HepG2 (cell line): ENCODE data around the gene SLC2A10. TPM values are rescaled to one million over a fixed set of nuclear protein-coding genes. Genes with fewer than 3 reads are reported as not detected.

ENCODE experiments used
- ATAC-seq: fragments of 200-7000 bp; cut with Tn5 transposase; 3 replicates; pipeline ENCODE4 v1.9.1; 2020; ENCODE audit warnings: mild to moderate bottlenecking, moderate library complexity
- BruUV-seq: library from RNA; stranded (reverse); fragments of 400-500 nt; replicated peaks from 2 replicates; lab custom pipeline; 2021; lab: Mats Ljungman, UMichigan
- CTCF ChIA-PET: fragments of 300-600 bp; formaldehyde crosslinking; extraction: SDS; loops from one replicate; lab custom pipeline; 2021; ENCODE audit warnings: low total read pairs, inconsistent platforms, low intra/inter-chr PET ratio; lab: Yijun Ruan, JAX
- POLR2A ChIA-PET: fragments of 350-600 bp; sonication (Branson Sonifier 250); formaldehyde crosslinking; loops from one replicate; lab custom pipeline; 2020; ENCODE audit warnings: antibody characterized with exemption, inconsistent platforms; lab: Yijun Ruan, JAX
- DNase-seq: peaks from one replicate; pipeline ENCODE4 v3.0.0-alpha.2; 2015; ENCODE audit warnings: low spot score
- FAIRE-seq: peaks from 3 replicates; lab custom pipeline; 2011; peaks lifted over from hg19 to GRCh38; lab: Jason Lieb, UNC
- H2AFZ ChIP-seq: one replicate; pipeline ENCODE4 v1.6.1; 2011; ENCODE audit warnings: low read length, inconsistent platforms
- H3K27ac ChIP-seq: fragments of 300-600 bp; 3 replicates; pipeline ENCODE4 v1.8.0; 2011; ENCODE audit warnings: mixed run types, mild to moderate bottlenecking, mixed read lengths, low read length, inconsistent platforms; ENCODE audit not compliant: insufficient read depth; ENCODE audit errors: extremely low read length
- H3K27me3 ChIP-seq, 2 experiments: fragments of 200-600 bp in 1 of 2; 2 replicates in 1 of 2; 3 replicates in 1 of 2; pipeline versions ENCODE4 v1.6.0 to v1.8.0; 2011; ENCODE audit warnings: low read length in 2 of 2, mild to moderate bottlenecking in 2 of 2, moderate library complexity in 2 of 2, inconsistent platforms in 1 of 2; ENCODE audit not compliant: insufficient read depth in 2 of 2, control insufficient read depth in 1 of 2
- H3K36me3 ChIP-seq, 2 experiments: fragments of 200-600 bp in 1 of 2; replicated peaks in 1 of 2; 2 replicates in 1 of 2; 3 replicates in 1 of 2; pipeline versions ENCODE4 v1.5.1 to v1.8.0; 2011; ENCODE audit warnings: low read length in 2 of 2, inconsistent platforms in 1 of 2; ENCODE audit not compliant: insufficient read depth in 2 of 2, control insufficient read depth in 1 of 2
- H3K4me1 ChIP-seq: 2 replicates; pipeline ENCODE4 v1.5.1; 2012; ENCODE audit warnings: low read length, inconsistent platforms; ENCODE audit not compliant: insufficient read depth
- H3K4me2 ChIP-seq: 2 replicates; pipeline ENCODE4 v1.6.0; 2011; ENCODE audit warnings: low read depth, low read length, inconsistent platforms
- H3K4me3 ChIP-seq, 3 experiments: fragments of 200-600 bp in 1 of 3; sonication (generic), shearing (Covaris generic) in 1 of 3; replicated peaks in 1 of 3; 2 replicates each; pipeline ENCODE4 v1.5.1; 2011 to 2016; ENCODE audit warnings: low read length in 3 of 3, inconsistent platforms in 2 of 3, low read depth in 2 of 3, mild to moderate bottlenecking in 2 of 3, control low read depth in 1 of 3, mixed read lengths in 1 of 3; ENCODE audit not compliant: insufficient read depth in 1 of 3
- H3K79me2 ChIP-seq: one replicate; pipeline ENCODE4 v1.6.1; 2011; ENCODE audit warnings: low read length, inconsistent platforms; ENCODE audit not compliant: insufficient read depth
- H3K9ac ChIP-seq: 2 replicates; pipeline ENCODE4 v1.6.0; 2011; ENCODE audit warnings: mild to moderate bottlenecking, low read depth, low read length, inconsistent platforms; ENCODE audit not compliant: insufficient read depth
- H3K9me3 ChIP-seq: 2 replicates; pipeline ENCODE4 v1.5.1; 2012; ENCODE audit warnings: mild to moderate bottlenecking, low read length
- H4K20me1 ChIP-seq: 2 replicates; pipeline ENCODE4 v1.6.0; 2011; ENCODE audit warnings: inconsistent platforms, mild to moderate bottlenecking, low read length, moderate library complexity; ENCODE audit not compliant: insufficient read depth
- BRD4 ChIP-seq: sonication (generic); formaldehyde crosslinking; IDR thresholded peaks from 2 replicates; pipeline ENCODE4 v1.4.0; 2020; ENCODE audit warnings: missing genetic modification reagents
- CEBPB ChIP-seq: IDR thresholded peaks from 2 replicates; pipeline ENCODE4 v1.6.1; 2011; ENCODE audit warnings: low read depth, low read length, improper control_type of control experiment, borderline replicate concordance
- ETV6 ChIP-seq: sonication (generic); formaldehyde crosslinking; conservative IDR thresholded peaks from 2 replicates; pipeline ENCODE4 v1.4.0; 2020; ENCODE audit warnings: missing genetic modification reagents
- FOXK2 ChIP-seq: fragments of 450-650 bp; IDR thresholded peaks from 2 replicates; pipeline ENCODE4 v1.6.1; 2016
- MAZ ChIP-seq, 2 experiments: sonication (generic) in 1 of 2; formaldehyde crosslinking in 1 of 2; IDR thresholded peaks; 2 replicates each; pipeline versions ENCODE4 v1.5.0 to v1.6.1; 2012 to 2020; ENCODE audit warnings: low read depth in 2 of 2, mild to moderate bottlenecking in 2 of 2, borderline replicate concordance in 1 of 2, improper control_type of control experiment in 1 of 2, low read length in 1 of 2, missing genetic modification reagents in 1 of 2, moderate library complexity in 1 of 2
- NONO ChIP-seq, 2 experiments: fragments of 450-650 bp in 1 of 2; sonication (generic) in 1 of 2; formaldehyde crosslinking in 1 of 2; IDR thresholded peaks in 1 of 2; conservative IDR thresholded peaks in 1 of 2; 2 replicates each; pipeline versions ENCODE4 v1.6.1 to v1.8.0; 2017 to 2022; ENCODE audit warnings: mild to moderate bottlenecking in 1 of 2, missing genetic modification reagents in 1 of 2, moderate library complexity in 1 of 2
- SALL2 ChIP-seq: sonication (generic); formaldehyde crosslinking; IDR thresholded peaks from 2 replicates; pipeline ENCODE4 v1.8.1; 2023; ENCODE audit warnings: mild to moderate bottlenecking, missing genetic modification reagents, inconsistent platforms
- SKI ChIP-seq: fragments of 450-650 bp; IDR thresholded peaks from one replicate; pipeline ENCODE4 v1.6.1; 2018; ENCODE audit warnings: mild to moderate bottlenecking; ENCODE audit not compliant: partially characterized antibody
- SMAD1 ChIP-seq: sonication (generic); formaldehyde crosslinking; IDR thresholded peaks from 2 replicates; pipeline ENCODE4 v1.4.0; 2020; ENCODE audit warnings: missing genetic modification reagents, low read depth, mild to moderate bottlenecking, borderline replicate concordance
- SOX6 ChIP-seq, 2 experiments: fragments of 450-650 bp in 1 of 2; sonication (generic) in 1 of 2; formaldehyde crosslinking in 1 of 2; IDR thresholded peaks; 2 replicates each; pipeline versions ENCODE4 v1.4.0 to v1.6.1; 2017 to 2020; ENCODE audit warnings: antibody characterized with exemption in 1 of 2, mild to moderate bottlenecking in 1 of 2, missing genetic modification reagents in 1 of 2
- TOPORS ChIP-seq: sonication (generic); formaldehyde crosslinking; IDR thresholded peaks from 2 replicates; pipeline ENCODE4 v1.8.0; 2023; ENCODE audit warnings: mild to moderate bottlenecking, missing genetic modification reagents
- ZNF264 ChIP-seq: sonication (generic); formaldehyde crosslinking; IDR thresholded peaks from 2 replicates; pipeline ENCODE4 v1.4.0; 2020; ENCODE audit warnings: missing genetic modification reagents
- ZNF292 ChIP-seq: sonication (generic); formaldehyde crosslinking; IDR thresholded peaks from 2 replicates; pipeline ENCODE4 v1.8.1; 2022; ENCODE audit warnings: mild to moderate bottlenecking, low read depth, missing genetic modification reagents, borderline replicate concordance
- ZNF446 ChIP-seq: sonication (generic); formaldehyde crosslinking; IDR thresholded peaks from 2 replicates; pipeline ENCODE4 v1.5.0; 2020; ENCODE audit warnings: mild to moderate bottlenecking, missing genetic modification reagents
- ZNF451 ChIP-seq: sonication (generic); formaldehyde crosslinking; IDR thresholded peaks from 2 replicates; pipeline ENCODE4 v1.5.0; 2020; ENCODE audit warnings: mild to moderate bottlenecking, missing genetic modification reagents
- ZNF564 ChIP-seq: sonication (generic); formaldehyde crosslinking; IDR thresholded peaks from 2 replicates; pipeline ENCODE4 v1.8.1; 2023; ENCODE audit warnings: mild to moderate bottlenecking, missing genetic modification reagents
- ZNF619 ChIP-seq: sonication (generic); formaldehyde crosslinking; IDR thresholded peaks from 2 replicates; pipeline ENCODE4 v1.4.0; 2020; ENCODE audit warnings: mild to moderate bottlenecking, missing genetic modification reagents
- WGBS: methylation state at CpG from one replicate; pipeline ENCODE4 v1.1.6; 2017; ENCODE audit warnings: low lambda C conversion rate; 5-methylcytosine and 5-hydroxymethylcytosine counted together
- in situ Hi-C: cut with HindIII; loops from 2 replicates; pipeline ENCODE4 v1.10.0; 2017; ENCODE audit warnings: low pct_unique_long_range_greater_than_20kb; ENCODE audit not compliant: extremely low pct_ligation_motif_present
- intact Hi-C: fragments of 100-400 bp; cut with micrococcal nuclease; formaldehyde crosslinking; loops from one replicate; pipeline ENCODE4 v1.10.0; 2022; ENCODE audit not compliant: unreplicated experiment
- polyA plus RNA-seq, 8 experiments: library from polyadenylated mRNA; depleted of rRNA in 3 of 8; stranded (reverse) in 7 of 8; unstranded in 1 of 8; fragments of >200 nt; fragmentation: Illumina TruSeq in 4 of 8; extraction: Trizol in 4 of 8; gene quantifications; 2 replicates each; pipeline versions ENCODE4 v1.2.1 to v1.2.3, GENCODE V29; 2011 to 2016; ENCODE audit warnings: low read depth in 4 of 8, missing spikeins in 1 of 8, mixed read lengths in 1 of 8; ENCODE audit not compliant: insufficient read depth in 1 of 8
- total RNA-seq, 5 experiments: library from RNA; depleted of rRNA; stranded (reverse); fragments of >200 nt; fragmentation: Illumina TruSeq; extraction: Trizol; gene quantifications; 2 replicates each; pipeline ENCODE4 v1.2.3, GENCODE V29; 2016; ENCODE audit warnings: low read depth in 1 of 5
- TF ChIP-seq, protein P1 (sequence below): sonication (generic); formaldehyde crosslinking; IDR thresholded peaks from 2 replicates; pipeline ENCODE4 v1.4.0; 2020; ENCODE audit warnings: missing genetic modification reagents
- TF ChIP-seq, protein P2 (sequence below): sonication (generic); formaldehyde crosslinking; IDR thresholded peaks from 2 replicates; pipeline ENCODE4 v1.5.0; 2020; ENCODE audit warnings: missing genetic modification reagents, mild to moderate bottlenecking, borderline replicate concordance
- TF ChIP-seq, protein P3 (sequence below): sonication (generic); formaldehyde crosslinking; IDR thresholded peaks from 2 replicates; pipeline ENCODE4 v1.4.0; 2020; ENCODE audit warnings: low read depth, mild to moderate bottlenecking, missing genetic modification reagents

The SLC2A10 gene
- total and polyA plus RNA-seq, 2 of the 13 experiments (the other 11 are each of a cell fraction or from before 2014, with no cell fraction given), result 16.0 to 18.4 TPM

DNA sequence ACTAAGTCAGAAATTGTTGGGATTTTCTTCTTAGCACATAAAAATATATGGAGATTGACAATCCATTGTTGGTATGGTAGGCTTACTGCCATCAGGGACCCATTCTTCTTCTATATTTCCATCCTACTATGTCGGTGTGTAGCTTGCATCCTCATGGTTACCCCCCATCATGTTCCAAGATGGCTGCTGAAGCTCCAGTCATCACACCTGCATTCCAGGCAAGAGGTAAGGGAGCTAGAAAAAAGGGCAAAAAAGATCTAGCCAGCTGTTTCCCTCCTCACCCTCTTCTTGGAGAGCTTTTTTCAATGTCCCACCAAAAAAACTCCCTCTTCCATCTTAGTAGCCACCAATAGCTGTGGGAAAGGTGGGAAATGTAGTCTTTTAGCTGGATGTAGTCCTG is 13.6 kb downstream of the SLC2A10 start:
- BruUV-seq, result no TSS peak
- H4K20me1 ChIP-seq, result no peaks in the 10 kb centered on the region
- H3K36me3 ChIP-seq, result no peaks in the 10 kb centered on the region; a peak in 2 of 5 replicates
- no peaks in the 10 kb centered on the region for H3K4me1 ChIP-seq
- intact Hi-C loops, result no loop called here
- FAIRE-seq (no peak), ATAC-seq (no peak), DNase-seq (no peak)
- H3K9me3 ChIP-seq, result peaks cover 14% of the 10 kb centered on the region
- TF ChIP-seq, protein P1, sequence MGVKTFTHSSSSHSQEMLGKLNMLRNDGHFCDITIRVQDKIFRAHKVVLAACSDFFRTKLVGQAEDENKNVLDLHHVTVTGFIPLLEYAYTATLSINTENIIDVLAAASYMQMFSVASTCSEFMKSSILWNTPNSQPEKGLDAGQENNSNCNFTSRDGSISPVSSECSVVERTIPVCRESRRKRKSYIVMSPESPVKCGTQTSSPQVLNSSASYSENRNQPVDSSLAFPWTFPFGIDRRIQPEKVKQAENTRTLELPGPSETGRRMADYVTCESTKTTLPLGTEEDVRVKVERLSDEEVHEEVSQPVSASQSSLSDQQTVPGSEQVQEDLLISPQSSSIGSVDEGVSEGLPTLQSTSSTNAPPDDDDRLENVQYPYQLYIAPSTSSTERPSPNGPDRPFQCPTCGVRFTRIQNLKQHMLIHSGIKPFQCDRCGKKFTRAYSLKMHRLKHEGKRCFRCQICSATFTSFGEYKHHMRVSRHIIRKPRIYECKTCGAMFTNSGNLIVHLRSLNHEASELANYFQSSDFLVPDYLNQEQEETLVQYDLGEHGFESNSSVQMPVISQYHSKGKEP (CRISPR knock-in tag), result no peak
- TF ChIP-seq NONO (IDR thresholded peaks at IDR 0.05) (no peak), NONO (CRISPR knock-in tag; conservative IDR thresholded peaks at IDR 0.05) (no peak), ZNF564 (CRISPR knock-in tag) (no peak), SMAD1 (CRISPR knock-in tag) (no peak), TOPORS (CRISPR knock-in tag) (no peak), FOXK2 (no peak), SALL2 (no peak), SKI (no peak), SOX6 (IDR thresholded peaks at IDR 0.05) (no peak), SOX6 (CRISPR knock-in tag; IDR thresholded peaks at IDR 0.05) (no peak), ZNF292 (CRISPR knock-in tag) (no peak), BRD4 (CRISPR knock-in tag) (no peak), CEBPB (no peak), ZNF446 (CRISPR knock-in tag) (no peak), ETV6 (CRISPR knock-in tag) (no peak), ZNF451 (CRISPR knock-in tag) (no peak), ZNF619 (CRISPR knock-in tag) (no peak), ZNF264 (CRISPR knock-in tag) (no peak), MAZ (IDR thresholded peaks at IDR 0.05; ENCODE audit: borderline replicate concordance, low read depth, low read length) (no peak), MAZ (CRISPR knock-in tag; IDR thresholded peaks at IDR 0.05; ENCODE audit: low read depth) (no peak)
- TF ChIP-seq, protein P2, sequence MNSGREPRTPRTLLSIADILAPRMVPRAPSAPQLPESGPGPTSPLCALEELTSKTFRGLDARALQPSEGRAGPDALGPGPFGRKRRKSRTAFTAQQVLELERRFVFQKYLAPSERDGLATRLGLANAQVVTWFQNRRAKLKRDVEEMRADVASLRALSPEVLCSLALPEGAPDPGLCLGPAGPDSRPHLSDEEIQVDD (CRISPR knock-in tag), result no peak
- TF ChIP-seq, protein P3, sequence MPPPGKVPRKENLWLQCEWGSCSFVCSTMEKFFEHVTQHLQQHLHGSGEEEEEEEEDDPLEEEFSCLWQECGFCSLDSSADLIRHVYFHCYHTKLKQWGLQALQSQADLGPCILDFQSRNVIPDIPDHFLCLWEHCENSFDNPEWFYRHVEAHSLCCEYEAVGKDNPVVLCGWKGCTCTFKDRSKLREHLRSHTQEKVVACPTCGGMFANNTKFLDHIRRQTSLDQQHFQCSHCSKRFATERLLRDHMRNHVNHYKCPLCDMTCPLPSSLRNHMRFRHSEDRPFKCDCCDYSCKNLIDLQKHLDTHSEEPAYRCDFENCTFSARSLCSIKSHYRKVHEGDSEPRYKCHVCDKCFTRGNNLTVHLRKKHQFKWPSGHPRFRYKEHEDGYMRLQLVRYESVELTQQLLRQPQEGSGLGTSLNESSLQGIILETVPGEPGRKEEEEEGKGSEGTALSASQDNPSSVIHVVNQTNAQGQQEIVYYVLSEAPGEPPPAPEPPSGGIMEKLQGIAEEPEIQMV (CRISPR knock-in tag), result no peak
- H3K79me2 ChIP-seq, result no peaks in the 10 kb centered on the region
- in situ Hi-C loops, result no loop called here
- no peak overlapping the region for H2AFZ ChIP-seq
- CTCF ChIA-PET, result no interaction called here
- POLR2A ChIA-PET, result no interaction called here
- WGBS, result 13% methylated on average over 1 of the region's 1 CpG
- H3K27me3 ChIP-seq, result no peaks in the 10 kb centered on the region
- H3K4me3 ChIP-seq, result no peak overlapping the region
- no peak overlapping the region for H3K4me2 ChIP-seq
- H3K27ac ChIP-seq, result no peak overlapping the region
- H3K9ac ChIP-seq, result no peak overlapping the region
